ENCODE data around the gene SEMA6B.

- TF ChIP-seq POLR2A (IDR thresholded peaks at IDR 0.05; ENCODE audit: low read depth, low read length) (no peak), EZH2 (IDR thresholded peaks at IDR 0.05; ENCODE audit: borderline replicate concordance, low read depth, low read length, severe bottlenecking) (no peak), CTCF (IDR thresholded peaks at IDR 0.05; ENCODE audit: extremely low read depth in 1 of 2, insufficient read depth in 1 of 2, low read depth in 1 of 2, low read length in 2 of 2) (no peak), POLR2AphosphoS5 (IDR thresholded peaks at IDR 0.05; ENCODE audit: insufficient read depth, low read depth, low read length) (no peak)
Observed at GRCh38 chr19:4497770-4498389, 61.6 kb downstream of the SEMA6B start.

Measured in endothelial cell of umbilical vein (primary cell).